D721Med (cell line): ENCODE measurements around the gene DAB1.

Source experiments
- DNase-seq: peaks from one replicate; pipeline ENCODE4 v3.0.0; 2011; ENCODE audit warnings: low spot score; ENCODE audit not compliant: insufficient read length
- FAIRE-seq: peaks from 2 replicates; lab custom pipeline; 2011; peaks lifted over from hg19 to GRCh38; lab: Jason Lieb, UNC
- CTCF ChIP-seq: IDR thresholded peaks from 2 replicates; pipeline ENCODE4 v1.5.1; 2012; ENCODE audit warnings: mild to moderate bottlenecking, control low read depth; ENCODE audit not compliant: insufficient read depth; ENCODE audit errors: missing control alignments

DAB1 gene

GRCh38 chr1:57363643-57364042 lies 60.2 kb downstream of the DAB1 start:
- no peak for TF ChIP-seq CTCF
- no peak for DNase-seq
- no peak for FAIRE-seq

- no peak for TF ChIP-seq CTCF
- no peak for FAIRE-seq
These were observed 60.7 kb downstream of the DAB1 start for GRCh38 chr1:57363165-57363564.

GRCh38 chr1:57362480-57362879 lies 61.4 kb downstream of the DAB1 start:
- no peak for DNase-seq

More at GRCh38 chr1:57363165-57363564, 60.7 kb downstream of the DAB1 start:
- no peak for DNase-seq

GRCh38 chr1:57361516-57361915 lies 62.3 kb downstream of the DAB1 start:
- no peak for FAIRE-seq
- no peak for TF ChIP-seq CTCF
- no peak for DNase-seq

More at GRCh38 chr1:57362480-57362879, 61.4 kb downstream of the DAB1 start:
- TF ChIP-seq CTCF = no peak
- no peak for FAIRE-seq

GRCh38 chr1:57360846-57361407 lies 62.9 kb downstream of the DAB1 start:
- TF ChIP-seq CTCF = no peak
- no peak for FAIRE-seq

GRCh38 chr1:57357462-57357861 lies 66.4 kb downstream of the DAB1 start:
- FAIRE-seq (no peak), DNase-seq (no peak)
- no peak for TF ChIP-seq CTCF

More at GRCh38 chr1:57360846-57361407, 62.9 kb downstream of the DAB1 start:
- DNase-seq = no peak

GRCh38 chr1:57353654-57354053 lies 70.2 kb downstream of the DAB1 start:
- no peak for TF ChIP-seq CTCF
- DNase-seq (no peak), FAIRE-seq (no peak)
